ENCODE data around the gene METTL8. TPM values are rescaled to one million over a fixed set of nuclear protein-coding genes. Genes with fewer than 3 reads are reported as not detected.

Gene METTL8
- total RNA-seq, 2 experiments from 2014 or later: 20.4 to 33.7 TPM

- Mint-ChIP-seq H3K27me3 (no peaks in the 10 kb centered on the region), H3K27ac (no peak overlapping the region), H3K9me3 (ENCODE audit: low read depth) (no peaks in the 10 kb centered on the region), H3K4me3 (no peak overlapping the region), H3K36me3 (no peaks in the 10 kb centered on the region), H3K4me1 (peaks cover 23% of the 10 kb centered on the region)
- CTCF ChIA-PET: no interaction called here
- ATAC-seq: no peak
- no peak for DNase-seq
Measured at GRCh38 chr2:171344182-171344581, 89.6 kb downstream of the METTL8 start.

GRCh38 chr2:171342067-171342413, 91.8 kb downstream of the METTL8 start:
- Mint-ChIP-seq H3K36me3 (peaks cover 7% of the 10 kb centered on the region), H3K4me3 (no peak overlapping the region), H3K27me3 (no peaks in the 10 kb centered on the region), H3K27ac (no peak overlapping the region), H3K4me1 (peaks cover 21% of the 10 kb centered on the region), H3K9me3 (ENCODE audit: low read depth) (no peaks in the 10 kb centered on the region)
- no peak for ATAC-seq
- DNase-seq: no peak
- CTCF ChIA-PET: no interaction called here

- H3K27ac Mint-ChIP-seq: no peak overlapping the region
- H3K36me3 Mint-ChIP-seq: peaks cover 9% of the 10 kb centered on the region
- H3K4me1 Mint-ChIP-seq: peaks cover 19% of the 10 kb centered on the region
- no peak overlapping the region for H3K4me3 Mint-ChIP-seq
- DNase-seq: no peak
- H3K9me3 Mint-ChIP-seq (ENCODE audit: low read depth): no peaks in the 10 kb centered on the region
- CTCF ChIA-PET: interaction anchor here (1.4 kb wide), 1 partner anchor 17 kb away, joined by 4 read pairs; no protein-coding TSS in a partner anchor
- no peaks in the 10 kb centered on the region for H3K27me3 Mint-ChIP-seq
- ATAC-seq: no peak
Measured at GRCh38 chr2:171341394-171342066, 92.3 kb downstream of the METTL8 start.

- Mint-ChIP-seq H3K4me3 (no peak overlapping the region), H3K27me3 (no peaks in the 10 kb centered on the region), H3K4me1 (peaks cover 16% of the 10 kb centered on the region), H3K36me3 (peaks cover 19% of the 10 kb centered on the region), H3K9me3 (ENCODE audit: low read depth) (no peaks in the 10 kb centered on the region), H3K27ac (no peak overlapping the region)
- no peak for DNase-seq
- CTCF ChIA-PET: interaction anchor here (0.7 to 0.9 kb wide), 2 partner anchors 73 to 79 kb away, joined by 3 read pairs; no protein-coding TSS in a partner anchor
- ATAC-seq: no peak
Measured at GRCh38 chr2:171334946-171335345, 98.8 kb downstream of the METTL8 start.

- H3K9me3 Mint-ChIP-seq (ENCODE audit: low read depth): no peaks in the 10 kb centered on the region
- peaks cover 14% of the 10 kb centered on the region for H3K4me1 Mint-ChIP-seq
- peaks cover 21% of the 10 kb centered on the region for H3K36me3 Mint-ChIP-seq
- ATAC-seq: no peak
- DNase-seq: no peak
- CTCF ChIA-PET: interaction anchor here (0.7 to 0.9 kb wide), 3 partner anchors 15 to 80 kb away, joined by 3 read pairs; no protein-coding TSS in a partner anchor
- no peak overlapping the region for H3K27ac Mint-ChIP-seq
- H3K27me3 Mint-ChIP-seq: no peaks in the 10 kb centered on the region
- H3K4me3 Mint-ChIP-seq: no peak overlapping the region
Measured at GRCh38 chr2:171334171-171334570, 99.6 kb downstream of the METTL8 start.

- peaks cover 23% of the 10 kb centered on the region for H3K36me3 Mint-ChIP-seq
- H3K9me3 Mint-ChIP-seq (ENCODE audit: low read depth): no peaks in the 10 kb centered on the region
- peaks cover 31% of the 10 kb centered on the region for H3K4me1 Mint-ChIP-seq
- no peaks in the 10 kb centered on the region for H3K27me3 Mint-ChIP-seq
- ATAC-seq (no peak), DNase-seq (no peak)
- H3K4me3 Mint-ChIP-seq: no peak overlapping the region
- CTCF ChIA-PET: no interaction called here
- H3K27ac Mint-ChIP-seq: no peak overlapping the region
Measured at GRCh38 chr2:171330155-171330956, 103.4 kb downstream of the METTL8 start.

GRCh38 chr2:171327043-171327496, 106.7 kb downstream of the METTL8 start:
- no peak for ATAC-seq
- Mint-ChIP-seq H3K9me3 (ENCODE audit: low read depth) (no peaks in the 10 kb centered on the region), H3K4me1 (peaks cover 36% of the 10 kb centered on the region), H3K27ac (peak overlapping the region; percentile 77), H3K27me3 (no peaks in the 10 kb centered on the region), H3K4me3 (peak overlapping the region; percentile 15), H3K36me3 (peaks cover 36% of the 10 kb centered on the region)
- DNase-seq: no peak
- CTCF ChIA-PET: interaction anchor here (0.6 to 1.2 kb wide), 4 partner anchors 10 to 113 kb away, joined by 3 to 6 read pairs (median 4); partner anchors contain the start of genes DCAF17 and METTL8

- peaks cover 40% of the 10 kb centered on the region for H3K36me3 Mint-ChIP-seq
- ATAC-seq (peak; percentile 89), DNase-seq (no peak)
- no peaks in the 10 kb centered on the region for H3K27me3 Mint-ChIP-seq
- CTCF ChIA-PET: interaction anchor here (1.2 to 1.9 kb wide), 3 partner anchors 9 to 90 kb away, joined by 4 to 6 read pairs (median 4); no protein-coding TSS in a partner anchor
- no peaks in the 10 kb centered on the region for H3K9me3 Mint-ChIP-seq (ENCODE audit: low read depth)
- H3K4me3 Mint-ChIP-seq: peak overlapping the region; percentile 20
- H3K4me1 Mint-ChIP-seq: peaks cover 42% of the 10 kb centered on the region
- H3K27ac Mint-ChIP-seq: peak overlapping the region; percentile 77
Measured at GRCh38 chr2:171325886-171326585, 107.8 kb downstream of the METTL8 start.

GRCh38 chr2:171323971-171324528, 109.7 kb downstream of the METTL8 start:
- CTCF ChIA-PET: interaction anchor here (1.0 to 1.9 kb wide), 2 partner anchors 17 to 110 kb away, joined by 4 read pairs; partner anchors contain the start of genes DCAF17 and METTL8
- Mint-ChIP-seq H3K9me3 (ENCODE audit: low read depth) (no peaks in the 10 kb centered on the region), H3K4me1 (peaks cover 62% of the 10 kb centered on the region), H3K4me3 (no peak overlapping the region), H3K27me3 (no peaks in the 10 kb centered on the region), H3K27ac (no peak overlapping the region), H3K36me3 (peaks cover 40% of the 10 kb centered on the region)
- DNase-seq: no peak
- ATAC-seq: no peak

- no peaks in the 10 kb centered on the region for H3K9me3 Mint-ChIP-seq (ENCODE audit: low read depth)
- peaks cover 71% of the 10 kb centered on the region for H3K4me1 Mint-ChIP-seq
- no peak overlapping the region for H3K27ac Mint-ChIP-seq
- H3K27me3 Mint-ChIP-seq: no peaks in the 10 kb centered on the region
- CTCF ChIA-PET: no interaction called here
- peaks cover 39% of the 10 kb centered on the region for H3K36me3 Mint-ChIP-seq
- ATAC-seq (no peak), DNase-seq (no peak)
- H3K4me3 Mint-ChIP-seq: no peak overlapping the region
Measured at GRCh38 chr2:171322928-171323327, 110.9 kb downstream of the METTL8 start.

GRCh38 chr2:171320731-171321130, 113.1 kb downstream of the METTL8 start:
- H3K36me3 Mint-ChIP-seq: peaks cover 32% of the 10 kb centered on the region
- CTCF ChIA-PET: interaction anchor here (1.3 to 1.5 kb wide), 3 partner anchors 16 to 348 kb away, joined by 3 read pairs; partner anchors contain the start of genes DCAF17 and METTL8
- ATAC-seq (no peak), DNase-seq (no peak)
- H3K4me3 Mint-ChIP-seq: no peak overlapping the region
- H3K27ac Mint-ChIP-seq: peak overlapping the region; percentile 25
- H3K9me3 Mint-ChIP-seq (ENCODE audit: low read depth): no peaks in the 10 kb centered on the region
- no peaks in the 10 kb centered on the region for H3K27me3 Mint-ChIP-seq
- H3K4me1 Mint-ChIP-seq: peaks cover 64% of the 10 kb centered on the region

GRCh38 chr2:171320208-171320621, 113.6 kb downstream of the METTL8 start:
- Mint-ChIP-seq H3K27me3 (no peaks in the 10 kb centered on the region), H3K4me3 (peak overlapping the region; percentile 65), H3K27ac (peak overlapping the region; percentile 87), H3K9me3 (ENCODE audit: low read depth) (no peaks in the 10 kb centered on the region), H3K4me1 (peaks cover 59% of the 10 kb centered on the region), H3K36me3 (peaks cover 32% of the 10 kb centered on the region)
- ATAC-seq: no peak
- CTCF ChIA-PET: interaction anchor here (1.2 to 1.5 kb wide), 3 partner anchors 13 to 347 kb away, joined by 3 read pairs; partner anchors contain the start of genes DCAF17 and METTL8
- DNase-seq: no peak

All from activated CD8-positive, alpha-beta memory T cell treated with anti-CD3 and anti-CD28 coated beads, Interleukin-2, amount 10 ng/mL, durations not matched to agents 7 days and 5 days (primary cell).